ENCODE measurements around the gene TMEM151A. TPM values are rescaled to one million over a fixed set of nuclear protein-coding genes. Genes with fewer than 3 reads are reported as not detected.
"Not testable (repeated sequence)": the region's sequence is repeated elsewhere in the genome, so short reads cannot be mapped to it uniquely, and the experiment has no call there.

TMEM151A gene
- total RNA-seq: not detected
- long read RNA-seq: 0 reads

DNA sequence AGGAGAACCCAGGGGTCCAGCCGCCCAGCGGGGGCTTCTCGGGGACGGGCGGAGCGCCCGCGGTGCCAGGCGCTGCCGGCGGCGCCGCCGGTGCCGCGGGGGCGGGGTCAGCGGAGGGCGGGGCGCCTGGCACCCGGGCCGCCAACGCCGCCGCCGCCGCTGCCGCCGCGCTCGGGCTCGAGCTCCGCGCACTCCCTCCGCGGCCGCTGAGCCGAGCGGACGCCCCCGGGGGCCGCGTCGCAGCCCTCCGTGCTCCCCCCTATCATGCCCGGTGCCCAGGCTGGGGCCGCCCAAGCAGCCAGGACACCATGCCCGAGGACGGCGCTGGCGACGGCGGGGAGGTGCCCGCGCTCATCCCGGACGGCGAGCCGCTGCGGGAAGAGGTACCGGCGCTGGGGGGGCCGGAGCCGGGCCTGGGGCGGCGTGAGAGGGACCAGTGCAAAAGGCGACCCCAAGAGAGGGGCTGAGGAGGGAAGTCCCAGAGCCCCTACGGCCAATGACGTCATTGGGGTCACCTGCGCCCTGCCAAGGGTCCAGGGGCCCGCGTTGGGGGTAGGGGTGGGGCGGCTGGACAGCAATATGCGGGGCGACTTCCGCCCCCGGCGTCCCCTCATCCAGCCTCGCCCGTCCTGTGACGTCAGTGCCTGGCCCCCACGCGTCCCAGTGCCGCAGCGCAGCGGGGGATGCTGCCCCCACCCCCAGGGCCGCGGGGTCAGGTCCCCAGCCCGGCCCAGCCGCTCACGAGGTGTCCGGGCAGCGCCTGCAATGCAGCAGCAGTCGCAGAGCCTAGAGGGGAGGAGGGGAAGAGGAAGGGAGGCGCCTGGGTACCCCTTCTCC lies at the start of gene TMEM151A:
Gene TMEM151A, plus strand, starts transcription at position 189 of the 837 bp plus-strand sequence. Its CDS starts 120 bp downstream, at position 309.
- ATAC-seq (ENCODE audit: poor library complexity): no peak
- intact Hi-C loops (cut with DNase I): no loop called here
- no peak for DNase-seq

GRCh38 chr11:66242095-66242765 lies 49.5 kb upstream of the TMEM151A start:
- DNase-seq (peak; percentile 42), ATAC-seq (ENCODE audit: poor library complexity) (peak; percentile 32)
- intact Hi-C loops (cut with DNase I): no loop called here

DNA sequence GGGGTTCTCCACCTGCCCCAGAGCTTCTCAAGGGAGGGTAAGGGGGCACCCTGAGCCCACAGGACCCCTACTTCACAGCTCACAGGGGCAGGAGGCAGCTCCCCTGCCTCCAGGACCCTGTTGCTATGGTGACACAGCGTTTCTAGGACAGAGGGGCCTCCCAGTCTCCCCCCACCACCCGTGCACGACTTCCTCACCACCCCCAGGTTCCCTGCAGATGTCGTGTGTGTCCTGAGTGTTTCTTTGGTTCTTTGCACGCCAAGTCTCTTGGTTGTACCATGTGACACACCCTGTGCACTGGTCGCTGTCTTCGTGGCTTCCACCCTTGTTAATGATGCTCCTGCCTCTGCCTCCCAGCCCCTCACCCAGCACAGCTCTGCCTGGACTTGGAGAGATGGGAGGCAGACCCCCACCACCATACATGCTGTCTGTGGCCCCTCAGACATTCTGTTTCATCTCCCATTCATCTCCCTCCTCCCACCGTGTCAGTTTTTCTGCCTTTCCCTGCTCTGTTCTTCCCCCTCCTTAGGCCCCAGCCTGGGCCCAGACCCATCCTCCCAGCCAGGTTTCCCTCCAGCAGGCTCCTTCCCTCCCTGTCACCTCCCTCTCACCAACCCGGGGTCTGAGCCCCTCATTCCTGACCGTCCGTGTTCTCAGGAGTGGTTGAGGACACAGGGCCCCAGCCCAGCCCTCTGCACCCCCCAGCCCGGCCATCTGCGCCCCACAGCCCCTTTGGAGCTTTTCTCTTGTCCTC lies 47.7 kb upstream of the TMEM151A start:
- DNase-seq (no peak), ATAC-seq (ENCODE audit: poor library complexity) (no peak)
- intact Hi-C loops (cut with DNase I): no loop called here

GRCh38 chr11:66247295-66247694 lies 44.4 kb upstream of the TMEM151A start:
- DNase-seq (no peak), ATAC-seq (ENCODE audit: poor library complexity) (no peak)
- intact Hi-C loops (cut with DNase I): no loop called here

DNA sequence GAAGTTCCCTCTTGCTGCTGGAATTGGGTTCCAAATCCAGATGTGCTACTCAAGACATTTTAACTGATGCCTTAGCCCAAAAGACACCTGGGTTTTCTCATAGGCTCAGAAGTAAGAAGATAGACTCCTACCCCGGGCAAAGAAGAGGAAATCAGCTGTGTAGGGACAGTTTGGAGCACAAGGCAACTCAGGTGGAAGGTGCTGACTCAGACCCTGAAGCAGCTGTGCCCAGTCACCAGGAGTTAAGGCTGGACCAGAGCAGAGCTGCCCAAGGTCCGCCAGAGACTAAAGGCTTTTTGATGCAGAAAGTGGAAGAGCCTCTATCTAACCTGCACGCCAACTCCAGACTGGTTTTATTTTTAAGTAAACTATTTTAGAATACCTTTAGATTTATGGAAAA lies 43.9 kb upstream of the TMEM151A start:
- intact Hi-C loops (cut with DNase I): no loop called here
- ATAC-seq (ENCODE audit: poor library complexity) (no peak), DNase-seq (no peak)

- no peak for DNase-seq
- intact Hi-C loops (cut with DNase I): no loop called here
- no peak for ATAC-seq (ENCODE audit: poor library complexity)
Measured at GRCh38 chr11:66248903-66249302, 42.8 kb upstream of the TMEM151A start.

DNA sequence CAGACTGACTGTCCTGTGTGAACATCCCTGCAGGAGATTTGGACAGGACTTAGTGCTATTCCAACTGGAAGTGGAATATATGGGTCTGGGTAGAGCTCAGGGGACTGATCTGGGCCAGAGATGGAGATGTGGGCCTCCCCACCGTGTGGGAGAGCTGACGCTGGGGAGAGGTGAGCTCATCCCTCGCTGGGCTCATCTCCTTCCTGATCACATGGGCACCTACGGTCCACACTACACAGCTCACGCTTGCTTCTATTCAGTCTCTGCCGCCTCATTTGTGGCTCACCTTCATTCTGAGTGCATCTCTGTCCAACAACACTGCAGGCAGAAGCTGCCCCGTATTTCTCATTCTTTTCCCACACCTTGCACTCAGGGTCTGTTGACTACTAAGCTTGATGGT lies 39.9 kb upstream of the TMEM151A start:
- DNase-seq (no peak), ATAC-seq (ENCODE audit: poor library complexity) (no peak)
- intact Hi-C loops (cut with DNase I): no loop called here

- intact Hi-C loops (cut with DNase I); DNase-seq; ATAC-seq (ENCODE audit: poor library complexity): not testable (repeated sequence)
Measured at GRCh38 chr11:66253081-66253480, 38.6 kb upstream of the TMEM151A start.

DNA sequence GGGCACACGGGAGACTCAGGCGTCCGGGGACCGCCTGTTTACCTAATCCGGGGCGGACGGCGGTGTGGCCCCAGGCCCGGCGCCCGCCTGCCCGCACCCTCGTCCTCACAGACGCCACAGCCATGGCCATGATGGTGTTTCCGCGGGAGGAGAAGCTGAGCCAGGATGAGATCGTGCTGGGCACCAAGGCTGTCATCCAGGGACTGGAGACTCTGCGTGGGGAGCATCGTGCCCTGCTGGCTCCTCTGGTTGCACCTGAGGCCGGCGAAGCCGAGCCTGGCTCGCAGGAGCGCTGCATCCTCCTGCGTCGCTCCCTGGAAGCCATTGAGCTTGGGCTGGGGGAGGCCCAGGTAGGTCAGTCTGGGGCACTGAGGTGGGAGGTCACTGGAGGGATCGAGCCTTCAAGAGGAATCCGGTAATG lies 33.2 kb upstream of the TMEM151A start:
- DNase-seq (peak; percentile 30), ATAC-seq (ENCODE audit: poor library complexity) (no peak)
- intact Hi-C loops (cut with DNase I): no loop called here

DNA sequence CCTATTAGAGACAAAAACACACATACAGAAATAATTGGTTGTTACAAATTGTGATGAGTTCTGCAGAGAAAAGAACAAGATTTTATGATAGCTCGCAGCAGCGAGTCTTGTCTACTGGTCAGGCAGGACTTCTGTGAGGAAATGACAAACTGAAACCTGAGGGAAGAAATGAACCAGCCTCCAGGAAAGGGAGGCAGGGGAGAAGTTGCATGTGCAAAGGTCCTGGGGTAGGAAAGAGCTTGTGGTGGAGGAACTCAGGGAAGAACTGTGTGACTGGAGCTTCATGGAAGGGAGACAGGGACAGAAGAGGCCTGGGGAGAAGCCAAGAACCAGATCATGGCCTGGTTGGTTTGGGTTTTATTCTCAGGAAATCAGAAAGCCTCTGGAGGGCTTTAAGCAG lies 32.5 kb upstream of the TMEM151A start:
- intact Hi-C loops (cut with DNase I): no loop called here
- ATAC-seq (ENCODE audit: poor library complexity): no peak

DNA sequence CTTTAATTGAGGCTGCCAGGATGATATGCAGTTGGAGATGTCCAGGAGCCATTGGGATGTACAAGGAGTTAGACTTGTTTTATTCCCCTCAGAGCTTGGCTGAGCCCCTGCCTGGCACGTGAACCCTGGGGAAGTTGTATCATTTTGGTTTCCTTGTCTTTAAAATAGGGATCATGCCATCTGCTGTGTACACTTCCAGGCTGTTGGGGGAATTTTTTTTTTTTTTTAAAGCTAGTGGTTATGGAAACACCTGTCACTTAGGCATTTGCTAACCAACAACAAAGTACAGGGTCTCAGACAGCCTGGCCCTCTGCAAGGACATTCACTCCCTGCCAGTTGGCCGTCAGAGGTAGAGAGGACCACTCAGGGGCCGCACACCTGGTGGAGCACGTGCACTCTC lies 31.7 kb upstream of the TMEM151A start:
- no peak for DNase-seq
- intact Hi-C loops (cut with DNase I): no loop called here

More for the DNA sequence above, 32.5 kb upstream of the TMEM151A start:
- DNase-seq: no peak

GRCh38 chr11:66261578-66261977 lies 30.1 kb upstream of the TMEM151A start:
- intact Hi-C loops (cut with DNase I): no loop called here
- DNase-seq (peak; percentile 41), ATAC-seq (ENCODE audit: poor library complexity) (no peak)

More for the DNA sequence above, 31.7 kb upstream of the TMEM151A start:
- no peak for ATAC-seq (ENCODE audit: poor library complexity)

DNA sequence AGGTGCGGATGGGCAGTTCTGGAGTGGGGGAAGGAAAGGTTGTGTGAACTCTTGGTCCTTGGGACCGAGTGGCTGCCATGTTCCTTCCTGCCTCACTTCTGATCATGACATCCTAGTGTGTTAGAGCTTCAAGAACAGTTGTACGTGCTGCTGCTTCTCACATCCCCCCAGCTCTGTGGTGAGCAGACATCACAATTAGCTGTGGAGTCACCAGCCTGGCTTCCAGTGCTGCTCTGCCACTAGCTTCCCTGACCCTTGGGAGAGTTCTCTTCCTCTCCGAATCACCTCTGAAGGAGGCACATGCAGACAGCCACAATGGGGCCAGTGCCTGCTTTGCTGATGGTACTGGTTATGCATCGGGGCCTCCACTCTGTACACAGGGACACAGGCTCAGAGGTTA lies 29.5 kb upstream of the TMEM151A start:
- peak; percentile 13 for DNase-seq
- intact Hi-C loops (cut with DNase I): no loop called here
- ATAC-seq (ENCODE audit: poor library complexity): no peak

DNA sequence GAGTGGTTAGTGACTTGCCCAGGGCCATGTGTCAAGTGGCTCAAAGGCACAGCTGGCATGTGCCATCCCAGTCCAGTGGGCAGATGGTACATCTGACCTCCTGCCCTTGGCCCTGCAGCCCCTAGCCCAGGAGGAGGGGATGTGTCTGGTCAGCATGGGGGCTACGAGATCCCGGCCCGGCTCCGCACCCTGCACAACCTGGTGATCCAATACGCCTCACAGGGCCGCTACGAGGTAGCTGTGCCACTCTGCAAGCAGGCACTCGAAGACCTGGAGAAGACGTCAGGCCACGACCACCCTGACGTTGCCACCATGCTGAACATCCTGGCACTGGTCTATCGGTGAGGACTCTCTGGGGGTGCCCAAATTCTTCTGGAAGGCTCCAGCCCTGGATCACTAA lies 29.0 kb upstream of the TMEM151A start:
- intact Hi-C loops (cut with DNase I): no loop called here
- DNase-seq (peak; percentile 33), ATAC-seq (ENCODE audit: poor library complexity) (no peak)

DNA sequence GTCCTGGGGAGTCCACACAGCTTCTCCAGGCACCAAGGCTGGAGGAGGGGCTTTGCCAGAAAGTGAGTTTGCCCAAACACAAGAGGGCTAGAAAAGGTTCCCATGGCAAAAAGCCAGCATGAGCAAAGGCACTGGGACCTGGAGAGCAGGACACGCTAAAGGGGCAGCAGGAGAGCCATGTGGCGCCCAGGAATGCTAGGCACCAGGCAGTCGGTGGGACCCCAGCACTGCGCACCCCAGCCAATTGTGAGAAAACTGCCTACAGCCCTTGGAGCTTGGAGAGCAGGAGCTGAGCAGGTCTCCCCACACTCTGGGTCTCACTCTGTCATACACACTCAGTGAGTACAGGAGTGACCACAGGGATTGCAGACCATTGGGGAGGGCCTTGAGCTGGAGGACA lies 28.5 kb upstream of the TMEM151A start:
- DNase-seq: no peak
- intact Hi-C loops (cut with DNase I): no loop called here
- no peak for ATAC-seq (ENCODE audit: poor library complexity)

GRCh38 chr11:66263785-66264184 lies 27.9 kb upstream of the TMEM151A start:
- ATAC-seq (ENCODE audit: poor library complexity) (no peak), DNase-seq (no peak)
- intact Hi-C loops (cut with DNase I): no loop called here

DNA sequence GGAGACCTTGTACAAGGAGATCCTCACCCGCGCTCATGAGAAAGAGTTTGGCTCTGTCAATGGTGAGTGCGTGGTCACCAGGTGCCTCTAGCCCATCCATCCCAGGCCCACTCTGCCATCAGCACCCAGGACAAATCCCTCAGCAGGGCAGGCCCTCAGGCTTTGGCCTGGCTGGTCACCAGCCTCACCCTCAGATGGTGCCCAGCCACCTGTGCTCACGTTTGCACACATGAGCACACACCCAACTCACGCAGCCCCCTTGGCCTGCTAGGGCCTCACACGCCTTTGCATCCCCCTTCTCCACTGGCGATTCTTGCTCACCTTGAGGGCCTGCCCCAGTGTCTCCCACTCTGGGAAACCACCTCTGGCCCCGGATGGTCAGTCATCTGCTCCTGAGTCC lies 27.3 kb upstream of the TMEM151A start:
- no peak for ATAC-seq (ENCODE audit: poor library complexity)
- intact Hi-C loops (cut with DNase I): no loop called here
- DNase-seq: no peak

GRCh38 chr11:66264914-66265313 lies 26.8 kb upstream of the TMEM151A start:
- ATAC-seq (ENCODE audit: poor library complexity) (no peak), DNase-seq (no peak)
- intact Hi-C loops (cut with DNase I): no loop called here
